ENCODE measurements around the gene BAZ2A.

The BAZ2A gene

GRCh38 chr12:56631790-56632700 is 1.9 kb upstream of the BAZ2A start:
- ChIA-PET CTCF (no interaction called here), POLR2A (ENCODE audit: low non-redundant PET) (no interaction called here)
- peak; percentile 66 for DNase-seq (ENCODE audit: low spot score)
- TF ChIP-seq CTCF (conservative IDR thresholded peaks at IDR 0.05; ENCODE audit: low read depth) = no peak
- peak overlapping the region; percentile 95 for H3K27ac ChIP-seq

GRCh38 chr12:56629459-56630179 is 507 bp downstream of the BAZ2A start:
- no peak for TF ChIP-seq CTCF (conservative IDR thresholded peaks at IDR 0.05; ENCODE audit: low read depth)
- ChIA-PET POLR2A (ENCODE audit: low non-redundant PET) (interaction anchor here (0.8 kb wide), 1 partner anchor 17 kb away, joined by 4 read pairs; no protein-coding TSS in a partner anchor), CTCF (interaction anchor here (0.5 to 1.0 kb wide), 5 partner anchors 11 to 600 kb away, joined by 3 to 11 read pairs (median 3); no protein-coding TSS in a partner anchor)
- H3K27ac ChIP-seq = peak overlapping the region; percentile 87
- DNase-seq (ENCODE audit: low spot score) = no peak

GRCh38 chr12:56628671-56629458 is 1.3 kb downstream of the BAZ2A start:
- no peak for DNase-seq (ENCODE audit: low spot score)
- CTCF ChIA-PET = interaction anchor here (0.5 to 1.8 kb wide), 8 partner anchors 8 to 824 kb away, joined by 3 to 11 read pairs (median 3); no protein-coding TSS in a partner anchor
- peak overlapping the region; percentile 87 for H3K27ac ChIP-seq
- no peak for TF ChIP-seq CTCF (conservative IDR thresholded peaks at IDR 0.05; ENCODE audit: low read depth)
- POLR2A ChIA-PET (ENCODE audit: low non-redundant PET) = interaction anchor here (0.5 to 0.6 kb wide), 2 partner anchors 52 to 276 kb away, joined by 3 to 4 read pairs; no protein-coding TSS in a partner anchor

- CTCF ChIA-PET = no interaction called here
- no peak for DNase-seq (ENCODE audit: low spot score)
Observed at GRCh38 chr12:56626701-56627100, 3.4 kb downstream of the BAZ2A start.

GRCh38 chr12:56622535-56622934 is 7.6 kb downstream of the BAZ2A start:
- no peak for DNase-seq (ENCODE audit: low spot score)
- no peak overlapping the region; the same call in 1 of the 2 replicates for H3K27ac ChIP-seq
- POLR2A ChIA-PET (ENCODE audit: low non-redundant PET) = no interaction called here
- no peak for TF ChIP-seq CTCF (conservative IDR thresholded peaks at IDR 0.05; ENCODE audit: low read depth)
- CTCF ChIA-PET = interaction anchor here (0.6 to 0.7 kb wide), 2 partner anchors 12 to 14 kb away, joined by 3 read pairs; no protein-coding TSS in a partner anchor

More at GRCh38 chr12:56626701-56627100, 3.4 kb downstream of the BAZ2A start:
- H3K27ac ChIP-seq = no peak overlapping the region
- no peak for TF ChIP-seq CTCF (conservative IDR thresholded peaks at IDR 0.05; ENCODE audit: low read depth)
- POLR2A ChIA-PET (ENCODE audit: low non-redundant PET) = no interaction called here

Measured in RWPE1 (cell line).